ENCODE measurements around the gene PARP14.

Gene PARP14

DNA sequence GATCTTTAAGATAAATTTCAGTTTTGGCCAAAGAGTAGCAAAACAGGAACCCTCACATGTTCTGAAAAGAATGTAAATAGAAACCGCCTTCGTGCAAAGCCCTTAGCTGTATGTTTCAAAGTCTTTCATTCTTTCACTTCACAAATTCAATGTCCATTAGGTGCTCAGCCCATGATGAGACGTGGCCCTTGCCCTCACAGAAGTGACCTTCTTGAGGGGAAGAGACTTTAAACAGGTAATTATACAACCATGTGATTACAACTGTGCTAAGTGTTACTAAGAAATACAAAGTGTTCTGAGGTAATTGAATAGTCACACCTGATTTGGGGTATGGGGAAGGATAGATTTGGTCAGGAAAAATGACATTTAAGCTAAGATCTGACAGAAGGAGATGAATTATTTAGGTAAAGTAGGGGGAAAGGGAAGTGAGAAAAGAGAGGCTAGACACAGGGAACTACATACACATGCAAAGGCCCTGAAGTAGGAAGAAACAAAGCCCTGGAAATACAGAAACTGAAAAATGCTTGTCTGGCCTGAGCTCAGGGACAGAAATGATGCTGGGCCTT is 93.4 kb downstream of the PARP14 start:
- DNase-seq = no peak

DNA sequence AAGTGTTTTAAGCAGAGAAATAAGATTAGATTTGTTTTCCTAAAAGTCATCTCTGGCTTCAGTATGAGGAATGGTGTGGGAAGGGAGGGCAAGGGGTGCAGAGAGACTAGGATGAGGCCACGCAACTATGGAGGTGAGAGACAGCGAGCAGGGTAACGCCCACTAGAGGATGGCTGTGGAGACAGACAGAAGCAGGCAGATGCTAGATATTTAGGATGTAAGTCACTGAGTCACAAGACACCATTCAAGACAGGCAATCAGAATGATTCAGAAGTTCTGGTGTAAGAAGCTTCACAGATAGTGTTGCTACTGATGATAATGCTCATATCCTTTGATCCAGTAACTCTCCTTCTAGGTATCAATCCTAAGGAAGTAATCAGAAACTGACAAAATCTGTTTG is 93.9 kb downstream of the PARP14 start:
- DNase-seq = no peak

DNA sequence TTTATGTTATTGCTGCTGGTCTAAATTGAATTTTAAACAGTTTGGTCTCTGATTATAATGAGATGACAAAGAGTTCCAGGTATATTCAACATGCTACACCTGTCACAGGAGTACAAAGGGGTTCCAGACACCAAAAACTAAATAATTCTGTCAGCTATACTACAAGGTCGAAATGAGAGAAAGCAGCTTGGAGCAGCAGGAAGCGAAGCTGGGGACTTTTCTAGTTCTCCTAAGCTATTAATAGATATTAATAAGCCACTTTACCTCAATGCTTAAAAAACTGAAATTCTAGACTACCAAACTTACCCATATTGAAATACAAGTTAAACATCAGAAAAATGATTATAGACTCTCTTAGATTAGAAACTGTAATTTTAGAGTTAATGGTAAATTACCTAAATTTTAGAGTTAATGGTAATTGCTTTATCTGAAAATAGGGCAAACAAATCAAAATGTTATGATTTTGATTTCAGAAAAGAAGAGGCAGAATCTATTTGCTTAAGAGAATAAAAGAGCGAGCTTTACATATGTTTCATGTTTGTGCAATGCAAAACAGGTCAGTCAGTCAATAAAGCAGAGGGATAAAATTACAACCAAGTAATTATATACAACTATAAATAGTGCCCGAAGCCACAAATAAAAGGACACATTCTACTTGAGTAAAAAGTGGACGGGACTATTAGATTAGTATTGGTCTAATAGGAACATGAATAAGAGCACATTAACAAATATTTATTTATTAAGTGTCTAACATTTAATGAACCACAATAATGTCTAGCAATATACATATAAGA is 96.2 kb downstream of the PARP14 start:
- no peak for DNase-seq

- no peak for DNase-seq
These were observed 96.9 kb downstream of the PARP14 start for GRCh38 chr3:122777563-122777962.

Measured in NCI-H1436 treated with DMSO at 0.1 percent for 48 hours (cell line).